H1 (cell line): Measurements from ENCODE around the gene RAB3D. TPM values are rescaled to one million over a fixed set of nuclear protein-coding genes. Genes with fewer than 3 reads are reported as not detected.

Experiments used
- CTCF ChIA-PET: fragments of 300-600 bp; sonication (Branson Sonifier 250); formaldehyde crosslinking; loops from one replicate; lab custom pipeline; 2021; ENCODE audit not compliant: partially characterized antibody; lab: Charles Lee
- POLR2A ChIA-PET: fragments of 300-600 bp; sonication (Branson Sonifier 250); formaldehyde crosslinking; loops from one replicate; lab custom pipeline; 2021; ENCODE audit warnings: inconsistent platforms; ENCODE audit not compliant: partially characterized antibody; lab: Charles Lee
- DNase-seq, 2 experiments: peaks; one replicate each; pipeline versions ENCODE4 v3.0.0 to v3.0.0-alpha.2; 2010 to 2022; ENCODE audit warnings: low spot score in 2 of 2, low read depth in 1 of 2, mixed read lengths in 1 of 2
- FAIRE-seq: peaks from 2 replicates; lab custom pipeline; 2011; peaks lifted over from hg19 to GRCh38; lab: Jason Lieb, UNC
- H2AFZ ChIP-seq: 2 replicates; pipeline ENCODE4 v1.8.1; 2012; ENCODE audit warnings: low read length, inconsistent platforms
- H2AK5ac ChIP-seq: 2 replicates; pipeline ENCODE4 v1.6.1; 2013; ENCODE audit warnings: low read depth, low read length
- H2BK120ac ChIP-seq: replicated peaks from 2 replicates; pipeline ENCODE3; 2013; ENCODE audit warnings: low read depth, low read length, inconsistent platforms
- H2BK12ac ChIP-seq: 2 replicates; pipeline ENCODE4 v1.6.1; 2013; ENCODE audit warnings: low read depth, low read length
- H2BK15ac ChIP-seq: 2 replicates; pipeline ENCODE4 v1.6.1; 2013; ENCODE audit warnings: low read length
- H2BK20ac ChIP-seq: 2 replicates; pipeline ENCODE4 v1.6.1; 2013; ENCODE audit warnings: low read length
- H2BK5ac ChIP-seq: 2 replicates; pipeline ENCODE4 v1.6.1; 2013; ENCODE audit warnings: low read depth, low read length
- H3K14ac ChIP-seq: 2 replicates; pipeline ENCODE4 v1.6.1; 2013; ENCODE audit warnings: inconsistent platforms; ENCODE audit not compliant: insufficient read length
- H3K18ac ChIP-seq: 2 replicates; pipeline ENCODE4 v1.6.1; 2013; ENCODE audit warnings: low read length; ENCODE audit errors: extremely low read depth
- H3K23ac ChIP-seq: 2 replicates; pipeline ENCODE4 v1.6.1; 2013; ENCODE audit warnings: inconsistent platforms; ENCODE audit not compliant: insufficient read length
- H3K23me2 ChIP-seq: 2 replicates; pipeline ENCODE4 v1.6.1; 2013; ENCODE audit warnings: low read depth, low read length
- H3K27ac ChIP-seq: 2 replicates; pipeline ENCODE4 v1.6.1; 2011; ENCODE audit warnings: low read depth, low read length, inconsistent platforms
- H3K27me3 ChIP-seq, 4 experiments: replicated peaks in 1 of 4; 1 replicate in 1 of 4; 2 replicates in 3 of 4; pipeline versions ENCODE4 v1.6.1 to v1.8.1; 2011 to 2013; ENCODE audit warnings: low read length in 3 of 4, mild to moderate bottlenecking in 3 of 4, inconsistent platforms in 2 of 4, mixed read lengths in 2 of 4, moderate library complexity in 1 of 4; ENCODE audit not compliant: control insufficient read depth in 3 of 4, insufficient read depth in 3 of 4; ENCODE audit errors: extremely low read depth in 1 of 4
- H3K36me3 ChIP-seq, 4 experiments: 2 replicates each; pipeline versions ENCODE4 v1.6.1 to v1.8.1; 2011 to 2013; ENCODE audit warnings: mild to moderate bottlenecking in 4 of 4, low read length in 3 of 4, moderate library complexity in 2 of 4, control low read depth in 1 of 4, inconsistent platforms in 1 of 4; ENCODE audit not compliant: insufficient read depth in 4 of 4, control insufficient read depth in 2 of 4
- H3K4ac ChIP-seq: replicated peaks from 2 replicates; pipeline ENCODE3; 2013; ENCODE audit warnings: low read length, low read depth, mixed read lengths, inconsistent platforms; ENCODE audit not compliant: insufficient read length
- H3K4me1 ChIP-seq, 4 experiments: replicated peaks in 1 of 4; 1 replicate in 1 of 4; 2 replicates in 3 of 4; pipeline versions ENCODE4 v1.6.1 to v1.8.1; 2011 to 2013; ENCODE audit warnings: low read length in 3 of 4, inconsistent platforms in 2 of 4, mixed read lengths in 1 of 4; ENCODE audit not compliant: insufficient read depth in 4 of 4, control insufficient read depth in 3 of 4
- H3K4me2 ChIP-seq, 2 experiments: 2 replicates each; pipeline versions ENCODE4 v1.6.1 to v1.8.1; 2011 to 2013; ENCODE audit warnings: low read depth in 2 of 2, low read length in 2 of 2, control low read depth in 1 of 2, inconsistent platforms in 1 of 2, mild to moderate bottlenecking in 1 of 2; ENCODE audit not compliant: insufficient read depth in 1 of 2
- H3K4me3 ChIP-seq, 4 experiments: fragments of 200-600, 300-600 bp in 1 of 4; sonication (generic), shearing (Covaris generic), sonication (Bioruptor Twin) in 1 of 4; 2 replicates each; pipeline versions ENCODE4 v1.5.1 to v1.8.1; 2011 to 2016; ENCODE audit warnings: low read length in 4 of 4, low read depth in 3 of 4, control low read depth in 2 of 4, inconsistent platforms in 2 of 4, mild to moderate bottlenecking in 2 of 4, mixed read lengths in 1 of 4, moderate library complexity in 1 of 4; ENCODE audit not compliant: insufficient read depth in 2 of 4; ENCODE audit errors: extremely low read depth in 1 of 4
- H3K56ac ChIP-seq: replicated peaks from 2 replicates; pipeline ENCODE3; 2013; ENCODE audit warnings: low read depth, mild to moderate bottlenecking, mixed read lengths, low read length, inconsistent platforms; ENCODE audit not compliant: insufficient read length
- H3K79me1 ChIP-seq: 2 replicates; pipeline ENCODE4 v1.6.1; 2013; ENCODE audit warnings: low read depth, low read length, control low read depth
- H3K79me2 ChIP-seq, 2 experiments: 2 replicates each; pipeline versions ENCODE4 v1.6.1 to v1.8.1; 2012 to 2013; ENCODE audit warnings: low read length in 2 of 2, mild to moderate bottlenecking in 2 of 2, inconsistent platforms in 1 of 2; ENCODE audit not compliant: insufficient read depth in 2 of 2, control insufficient read depth in 1 of 2
- H3K9ac ChIP-seq, 4 experiments: replicated peaks in 1 of 4; 1 replicate in 1 of 4; 2 replicates in 3 of 4; pipeline versions ENCODE4 v1.6.1 to v1.8.1; 2011 to 2013; ENCODE audit warnings: low read depth in 3 of 4, low read length in 3 of 4, control low read depth in 2 of 4, mild to moderate bottlenecking in 2 of 4, moderate library complexity in 2 of 4, inconsistent platforms in 1 of 4; ENCODE audit errors: extremely low read depth in 1 of 4
- H3K9me3 ChIP-seq, 2 experiments: 2 replicates each; pipeline versions ENCODE4 v1.6.1 to v1.8.1; 2012 to 2013; ENCODE audit warnings: mild to moderate bottlenecking in 2 of 2, moderate library complexity in 2 of 2, control low read depth in 1 of 2, inconsistent platforms in 1 of 2, low read depth in 1 of 2, low read length in 1 of 2, mixed read lengths in 1 of 2; ENCODE audit not compliant: insufficient read depth in 2 of 2
- H4K20me1 ChIP-seq, 2 experiments: replicated peaks in 1 of 2; 2 replicates each; pipeline versions ENCODE3 to v1.8.1; 2011 to 2013; ENCODE audit warnings: inconsistent platforms in 2 of 2, low read length in 2 of 2, mild to moderate bottlenecking in 1 of 2; ENCODE audit not compliant: insufficient read depth in 2 of 2, control insufficient read depth in 1 of 2
- H4K5ac ChIP-seq: 2 replicates; pipeline ENCODE4 v1.6.1; 2013; ENCODE audit warnings: low read length, low read depth, mixed read lengths, inconsistent platforms; ENCODE audit not compliant: insufficient read length
- H4K8ac ChIP-seq: 2 replicates; pipeline ENCODE4 v1.8.0; 2013; ENCODE audit warnings: mild to moderate bottlenecking, moderate library complexity, low read length, inconsistent platforms; ENCODE audit not compliant: insufficient read depth; ENCODE audit errors: extremely low read depth
- H4K91ac ChIP-seq: replicated peaks from 2 replicates; pipeline ENCODE3; 2013; ENCODE audit warnings: low read length, mixed read lengths, inconsistent platforms; ENCODE audit not compliant: insufficient read length
- ASH2L ChIP-seq: fragments of 200-600, 300-600 bp; sonication (generic); IDR thresholded peaks from one replicate; pipeline ENCODE4 v1.7.1; 2017; ENCODE audit warnings: low read length
- BCL11A ChIP-seq, 2 experiments: IDR thresholded peaks; one replicate each; pipeline ENCODE4 v1.6.1; 2011; ENCODE audit warnings: low read depth in 2 of 2, low read length in 2 of 2, mild to moderate bottlenecking in 2 of 2
- BRCA1 ChIP-seq: IDR thresholded peaks from 2 replicates; pipeline ENCODE4 v1.6.1; 2012; ENCODE audit warnings: low read depth, low read length, improper control_type of control experiment
- CHD2 ChIP-seq: IDR thresholded peaks from 2 replicates; pipeline ENCODE4 v1.6.1; 2012; ENCODE audit warnings: low read length, improper control_type of control experiment
- NANOG ChIP-seq: IDR thresholded peaks from 2 replicates; pipeline ENCODE4 v1.6.1; 2011; ENCODE audit warnings: low read length, low read depth, mild to moderate bottlenecking, inconsistent platforms; ENCODE audit not compliant: insufficient read depth, poor library complexity, severe bottlenecking
- PHF8 ChIP-seq: fragments of 200-600 bp; sonication (generic); conservative IDR thresholded peaks from 2 replicates; pipeline ENCODE4 v1.7.1; 2012; ENCODE audit warnings: low read depth, mild to moderate bottlenecking, inconsistent platforms, low read length, moderate library complexity
- RBBP5 ChIP-seq: IDR thresholded peaks from 2 replicates; pipeline ENCODE4 v1.7.1; 2012; ENCODE audit warnings: low read depth, mild to moderate bottlenecking, inconsistent platforms, low read length, moderate library complexity, borderline replicate concordance
- SAP30 ChIP-seq: fragments of 300-600 bp; sonication (generic); IDR thresholded peaks from 2 replicates; pipeline ENCODE4 v1.7.1; 2012; ENCODE audit warnings: low read length, moderate library complexity, mild to moderate bottlenecking, inconsistent platforms; ENCODE audit not compliant: insufficient read depth, insufficient replicate concordance
- SP2 ChIP-seq: IDR thresholded peaks from 2 replicates; pipeline ENCODE4 v1.6.1; 2012; ENCODE audit warnings: mild to moderate bottlenecking, low read length, inconsistent platforms
- TCF12 ChIP-seq: IDR thresholded peaks from 2 replicates; pipeline ENCODE4 v1.6.1; 2011; ENCODE audit warnings: low read depth, mild to moderate bottlenecking, low read length
- WGBS, 2 experiments: shearing (Covaris generic) in 1 of 2; methylation state at CpG; one replicate each; pipeline versions ENCODE4 v1.1.6 to v1.1.7; 2013 to 2015; ENCODE audit warnings: low lambda C conversion rate in 2 of 2, mixed read lengths in 2 of 2, inconsistent platforms in 1 of 2, low coverage in 1 of 2, missing lambda C conversion rate in 1 of 2; ENCODE audit not compliant: insufficient replicate concordance in 2 of 2, insufficient coverage in 1 of 2, insufficient read length in 1 of 2; ENCODE audit errors: extremely low coverage in 1 of 2, missing lambda C conversion rate in 1 of 2; 5-methylcytosine and 5-hydroxymethylcytosine counted together
- polyA plus RNA-seq, 7 experiments: library from polyadenylated mRNA; depleted of rRNA in 3 of 7; stranded (reverse) in 5 of 7; unstranded in 2 of 7; fragments of >200 nt in 5 of 7; fragments of 200-250 nt in 2 of 7; gene quantifications; 1 replicate in 5 of 7; 2 replicates in 1 of 7; 4 replicates in 1 of 7; pipeline versions ENCODE4 v1.2.1 to v1.2.3, GENCODE V29; 2011 to 2013; ENCODE audit warnings: missing spikeins in 2 of 7, mixed read lengths in 2 of 7
- total RNA-seq: library from RNA; stranded (reverse); fragmentation: NEBNext Ultra II Directional; extraction: Animal tissue kit (Norgen Biotek cat#: 25700); gene quantifications from 2 replicates; pipeline ENCODE4 v1.2.1, GENCODE V29; 2021

The RAB3D gene
- total and polyA plus RNA-seq, 2 of the 8 experiments (the other 6 are each of a cell fraction or from before 2014, with no cell fraction given) = 17.8 to 23.8 TPM

DNA sequence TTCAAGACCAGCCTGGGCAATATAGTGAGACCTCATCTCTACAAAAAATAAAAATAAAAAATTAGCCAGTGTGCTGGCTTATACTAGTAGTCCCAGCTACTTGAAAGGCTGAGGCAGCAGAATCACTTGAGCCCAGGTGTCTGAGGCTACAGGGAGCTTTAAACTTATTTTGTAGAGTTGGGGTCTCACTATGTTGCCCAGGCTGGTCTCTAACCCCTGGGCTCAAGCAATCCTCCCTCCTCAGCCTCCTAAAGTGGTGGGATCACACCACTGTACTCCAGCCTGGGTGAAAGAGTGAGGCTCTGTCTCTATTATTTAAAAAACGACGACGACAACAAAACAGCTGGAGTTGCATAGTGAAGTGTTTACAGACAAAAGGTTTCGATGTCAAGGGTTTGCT, 8.0 kb downstream of the RAB3D start:
- CTCF ChIA-PET = interaction anchor here (0.7 to 1.5 kb wide), 2 partner anchors 9 to 39 kb away, joined by 5 read pairs; no protein-coding TSS in a partner anchor
- peaks cover 0 to 2% of the 10 kb centered on the region in 2 experiments for H4K20me1 ChIP-seq
- H2BK120ac ChIP-seq = no peak overlapping the region
- no peak overlapping the region for H3K18ac ChIP-seq
- no peak overlapping the region for H4K5ac ChIP-seq
- peaks cover 0 to 9% (median 2%) of the 10 kb centered on the region in 4 experiments; a peak in 3 of 8 replicates for H3K36me3 ChIP-seq
- no peaks in the 10 kb centered on the region for H3K4me1 ChIP-seq
- H2AFZ ChIP-seq = no peak overlapping the region
- H4K8ac ChIP-seq = no peak overlapping the region
- no peak for FAIRE-seq
- no peak for TF ChIP-seq SP2
- no peak for TF ChIP-seq PHF8
- no peak for TF ChIP-seq TCF12
- no peak for TF ChIP-seq BRCA1
- no peak for TF ChIP-seq CHD2
- TF ChIP-seq RBBP5 = no peak
- no peak for TF ChIP-seq BCL11A (IDR thresholded peaks at IDR 0.05; ENCODE audit: low read depth in 2 of 2, low read length in 2 of 2)
- no peak for TF ChIP-seq SAP30
- no peak for TF ChIP-seq NANOG
- TF ChIP-seq ASH2L = no peak
- TF ChIP-seq, all 59 proteins: peak for 0
- Histone ChIP-seq H3K4me2 (no peak overlapping the region), H2AK5ac (no peak overlapping the region), H3K4me3 (no peak overlapping the region), H3K4ac (no peak overlapping the region), H2BK15ac (no peak overlapping the region), H3K27ac (no peak overlapping the region), H4K91ac (no peak overlapping the region), H3K79me2 (no peaks in the 10 kb centered on the region), H3K56ac (no peak overlapping the region), H3K23me2 (no peaks in the 10 kb centered on the region), H2BK5ac (no peak overlapping the region), H3K9ac (no peak overlapping the region), H2BK20ac (no peak overlapping the region), H3K79me1 (no peaks in the 10 kb centered on the region), H3K23ac (no peak overlapping the region), H3K27me3 (no peaks in the 10 kb centered on the region), H3K9me3 (no peaks in the 10 kb centered on the region), H3K14ac (no peak overlapping the region), H2BK12ac (no peak overlapping the region)
- DNase-seq = no peak
- 71% methylated on average over 4 of the region's 4 CpGs; no CpG with 5 or more reads in 1 of the 2 experiments for WGBS, 2 experiments
- POLR2A ChIA-PET = interaction anchor here (1.2 kb wide), 1 partner anchor 52 kb away, joined by 3 read pairs; no protein-coding TSS in a partner anchor
